NCI-H82 treated with DMSO at 0.1 percent for 48 hours (cell line): ENCODE results near the gene TECPR1.

ENCODE experiments used
- DNase-seq: peaks from one replicate; lab custom pipeline; 2025; ENCODE audit not compliant: unreplicated experiment; lab: John Stamatoyannopoulos, UW

Gene TECPR1, protein sequence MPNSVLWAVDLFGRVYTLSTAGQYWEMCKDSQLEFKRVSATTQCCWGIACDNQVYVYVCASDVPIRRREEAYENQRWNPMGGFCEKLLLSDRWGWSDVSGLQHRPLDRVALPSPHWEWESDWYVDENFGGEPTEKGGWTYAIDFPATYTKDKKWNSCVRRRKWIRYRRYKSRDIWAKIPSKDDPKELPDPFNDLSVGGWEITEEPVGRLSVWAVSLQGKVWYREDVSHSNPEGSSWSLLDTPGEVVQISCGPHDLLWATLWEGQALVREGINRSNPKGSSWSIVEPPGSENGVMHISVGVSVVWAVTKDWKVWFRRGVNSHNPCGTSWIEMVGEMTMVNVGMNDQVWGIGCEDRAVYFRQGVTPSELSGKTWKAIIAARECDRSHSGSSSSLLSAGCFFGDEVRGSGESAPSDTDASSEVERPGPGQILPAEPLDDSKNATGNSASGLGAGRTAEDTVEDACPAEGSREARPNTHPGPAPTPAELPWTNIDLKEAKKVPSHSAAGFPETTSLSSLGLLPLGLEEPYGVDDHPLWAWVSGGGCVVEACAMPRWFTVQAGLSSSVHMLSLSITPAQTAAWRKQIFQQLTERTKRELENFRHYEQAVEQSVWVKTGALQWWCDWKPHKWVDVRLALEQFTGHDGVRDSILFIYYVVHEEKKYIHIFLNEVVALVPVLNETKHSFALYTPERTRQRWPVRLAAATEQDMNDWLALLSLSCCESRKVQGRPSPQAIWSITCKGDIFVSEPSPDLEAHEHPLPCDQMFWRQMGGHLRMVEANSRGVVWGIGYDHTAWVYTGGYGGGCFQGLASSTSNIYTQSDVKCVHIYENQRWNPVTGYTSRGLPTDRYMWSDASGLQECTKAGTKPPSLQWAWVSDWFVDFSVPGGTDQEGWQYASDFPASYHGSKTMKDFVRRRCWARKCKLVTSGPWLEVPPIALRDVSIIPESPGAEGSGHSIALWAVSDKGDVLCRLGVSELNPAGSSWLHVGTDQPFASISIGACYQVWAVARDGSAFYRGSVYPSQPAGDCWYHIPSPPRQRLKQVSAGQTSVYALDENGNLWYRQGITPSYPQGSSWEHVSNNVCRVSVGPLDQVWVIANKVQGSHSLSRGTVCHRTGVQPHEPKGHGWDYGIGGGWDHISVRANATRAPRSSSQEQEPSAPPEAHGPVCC

DNA sequence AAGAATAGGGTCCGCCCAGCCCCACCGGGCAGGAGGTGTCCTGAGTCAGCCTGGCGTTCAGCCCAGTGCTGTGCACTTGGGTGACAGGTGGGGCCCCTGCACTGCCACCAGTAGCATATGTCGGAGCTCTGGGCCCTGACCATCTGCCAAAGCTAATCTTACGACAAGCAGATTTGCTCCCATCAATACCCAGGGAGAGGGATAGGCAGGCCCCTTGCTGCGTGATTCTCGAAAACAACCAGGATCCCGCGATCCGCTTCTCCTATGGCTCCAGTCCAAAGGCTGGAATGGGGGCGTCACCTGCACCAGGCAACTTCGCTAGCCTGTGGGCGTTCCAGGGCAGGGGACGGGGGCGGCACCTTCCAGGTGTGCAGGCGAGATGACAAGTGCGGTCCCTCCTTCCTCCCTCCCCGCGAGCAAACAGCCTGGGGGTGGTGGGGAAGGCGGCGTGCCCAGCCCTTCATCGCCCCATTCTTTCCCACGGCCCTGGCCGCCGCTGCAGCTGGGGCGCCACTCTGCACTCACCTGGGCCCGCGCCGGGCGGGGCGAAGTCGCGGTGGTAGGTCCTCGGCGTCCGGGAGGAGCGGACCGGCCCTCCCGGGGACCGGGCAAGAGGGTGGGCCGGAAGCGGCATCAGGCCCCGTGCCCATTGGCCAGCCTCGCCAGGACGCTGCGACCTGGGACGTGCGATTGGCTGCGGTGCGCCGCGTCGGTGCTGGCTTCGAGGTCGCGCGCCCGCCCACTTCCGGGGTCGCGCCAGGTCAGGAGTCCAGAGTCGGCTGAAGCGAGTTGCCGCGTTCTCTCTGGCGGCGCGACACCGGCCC is at the start of gene TECPR1:
TECPR1 (minus strand) TSS at position 632 of the 824 bp plus-strand sequence. CDS start 6,086 bp downstream, outside the sequence.
- DNase-seq = peak; percentile 77

DNA sequence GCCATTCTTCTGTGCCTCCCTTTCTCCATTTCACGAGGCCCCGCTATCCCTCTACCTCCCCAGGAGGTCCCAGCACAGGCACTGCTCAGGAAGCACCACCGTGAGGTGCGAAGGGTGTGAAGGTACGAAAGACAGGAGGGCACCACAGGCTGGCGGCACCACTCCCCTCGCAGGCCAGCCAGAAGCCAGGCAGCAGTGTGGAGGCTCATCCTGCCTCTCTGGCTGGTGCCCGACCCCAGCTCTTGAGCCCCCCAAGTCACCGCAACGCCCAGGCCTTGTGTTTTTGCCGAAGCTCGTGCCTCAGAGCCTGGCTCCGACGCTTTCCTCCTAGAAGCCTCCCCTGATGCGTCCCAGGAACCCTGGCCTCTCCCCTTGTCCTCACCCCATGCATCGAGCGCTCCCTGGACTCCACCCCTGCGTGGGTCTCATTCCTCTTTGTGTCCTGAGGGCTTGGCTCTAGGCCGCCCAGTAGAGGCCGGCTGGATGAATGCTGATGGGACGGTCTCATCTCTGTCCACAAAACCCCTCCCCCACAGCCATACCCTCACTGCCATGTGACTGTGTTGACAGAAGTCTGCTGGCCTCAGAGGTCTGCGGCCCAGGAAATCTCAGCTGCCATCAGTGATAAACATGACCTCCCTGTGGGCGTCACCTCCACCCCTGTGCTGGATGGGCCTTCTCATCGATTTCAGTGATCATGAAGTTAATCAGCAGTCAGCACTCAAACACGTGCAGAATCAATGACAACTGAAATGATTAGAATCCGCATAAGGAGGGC is 48.8 kb upstream of the TECPR1 start:
- no peak for DNase-seq

DNA sequence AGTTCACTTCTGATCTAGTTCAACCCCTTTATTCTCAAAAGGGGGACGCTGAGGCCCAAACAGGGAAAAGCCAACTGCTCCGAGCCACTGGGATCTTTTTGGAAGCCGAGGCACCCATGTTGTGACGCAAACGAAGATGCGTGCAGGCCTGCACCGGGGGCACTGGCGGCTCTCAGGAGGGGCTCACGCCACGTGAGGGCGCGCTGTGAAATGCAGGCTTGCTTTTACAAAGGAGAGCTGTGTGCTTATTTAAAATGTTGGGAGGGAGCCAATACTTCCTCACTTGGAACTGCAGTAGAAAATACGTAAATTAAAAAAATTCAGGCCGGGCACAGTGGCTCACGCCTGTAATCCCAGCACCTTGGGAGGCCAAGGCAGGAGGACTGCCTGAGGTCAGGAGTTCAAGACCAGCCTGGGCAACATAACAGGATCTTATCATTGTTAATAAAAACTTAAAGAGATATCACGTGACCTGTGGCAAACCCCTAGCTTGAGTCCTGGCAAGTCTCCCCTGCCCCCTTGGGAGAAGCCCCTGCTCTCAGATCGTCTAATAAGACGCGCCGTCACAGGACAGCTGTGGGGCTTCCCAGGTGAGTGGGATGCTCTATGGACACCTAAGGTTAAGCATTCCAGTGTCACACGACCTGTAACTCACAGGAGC is 45.7 kb upstream of the TECPR1 start:
- DNase-seq = no peak

DNA sequence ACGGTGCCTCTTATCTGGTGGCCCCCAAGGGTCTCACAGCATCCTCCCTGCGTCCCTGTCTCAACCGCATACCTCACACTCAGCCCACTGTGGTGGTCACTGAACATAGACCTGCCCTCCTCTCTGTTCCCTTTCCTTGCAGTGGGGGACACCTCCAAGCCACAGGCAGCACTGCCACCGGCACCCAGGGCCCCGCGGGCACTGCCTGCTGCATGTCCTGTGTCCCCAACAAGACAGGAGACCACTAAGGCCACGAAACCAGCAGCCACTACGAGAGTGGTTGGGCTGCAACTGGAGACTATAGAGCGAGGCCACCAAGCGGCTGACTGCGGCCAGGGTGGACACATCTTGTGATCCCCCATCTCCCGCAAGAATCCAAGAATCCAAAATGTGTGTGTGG is 44.8 kb upstream of the TECPR1 start:
- DNase-seq = no peak

DNA sequence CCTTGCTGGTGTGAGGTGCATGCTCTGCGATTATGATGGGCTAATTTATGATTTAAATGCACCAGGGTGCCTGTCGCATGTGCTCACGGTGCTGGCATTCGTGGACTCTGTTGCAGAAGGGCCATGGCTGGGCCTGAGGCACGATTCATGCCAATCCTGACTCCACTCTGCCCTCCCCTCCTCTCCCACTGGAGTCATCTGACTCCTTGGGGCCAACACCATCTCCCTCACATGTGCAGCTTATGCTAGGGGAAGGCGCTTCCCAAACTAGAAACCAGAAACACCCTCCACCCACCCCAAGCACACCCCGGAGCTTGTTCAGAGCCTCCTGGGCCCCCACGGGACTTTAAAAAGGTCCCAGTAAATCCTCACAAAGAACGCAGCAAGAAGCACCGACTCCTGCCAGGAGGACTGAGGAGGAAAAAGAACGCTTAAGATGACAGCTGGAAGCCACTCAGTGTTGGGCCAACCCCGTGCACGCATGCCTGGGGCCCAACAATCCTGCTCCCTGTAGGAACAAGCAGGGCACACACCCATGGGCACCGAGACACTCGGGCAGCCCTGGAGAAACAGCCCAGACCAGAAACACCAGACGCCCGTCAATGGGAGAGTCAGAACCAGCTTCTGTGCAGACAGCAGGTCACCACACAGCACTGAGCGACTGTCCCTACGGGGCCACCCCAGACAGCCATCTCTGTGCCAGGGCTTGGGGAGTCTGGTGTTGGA is 43.6 kb upstream of the TECPR1 start:
- no peak for DNase-seq

DNA sequence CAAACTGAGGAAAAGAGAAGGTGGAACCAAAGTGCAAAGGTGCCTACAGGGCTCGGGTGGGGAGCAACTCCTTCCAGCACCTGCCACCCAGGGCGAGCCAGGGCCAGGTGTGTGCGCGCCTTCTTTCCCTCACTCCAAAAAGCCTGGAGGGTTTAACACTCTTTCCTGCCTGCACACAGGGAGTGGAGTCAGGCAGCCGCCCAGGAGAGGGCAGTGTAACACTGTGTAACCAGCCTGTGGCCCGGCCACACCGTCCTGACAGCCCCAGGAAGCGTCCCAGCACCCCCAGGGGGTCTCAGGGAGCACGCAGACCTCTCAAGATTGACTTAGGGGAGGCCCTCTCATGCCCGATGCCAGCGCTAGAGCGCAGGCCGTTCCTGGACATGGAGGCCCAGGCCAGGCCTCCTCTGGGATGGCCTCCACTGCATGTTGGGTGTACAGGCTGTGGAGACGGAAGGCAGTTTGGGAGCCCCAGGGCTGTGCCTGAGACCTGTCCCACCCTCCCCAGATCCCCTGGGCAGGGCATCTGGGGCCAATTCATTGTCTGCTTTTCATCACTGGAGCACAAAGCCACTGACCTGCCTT is 42.9 kb upstream of the TECPR1 start:
- DNase-seq = peak; percentile 7

DNA sequence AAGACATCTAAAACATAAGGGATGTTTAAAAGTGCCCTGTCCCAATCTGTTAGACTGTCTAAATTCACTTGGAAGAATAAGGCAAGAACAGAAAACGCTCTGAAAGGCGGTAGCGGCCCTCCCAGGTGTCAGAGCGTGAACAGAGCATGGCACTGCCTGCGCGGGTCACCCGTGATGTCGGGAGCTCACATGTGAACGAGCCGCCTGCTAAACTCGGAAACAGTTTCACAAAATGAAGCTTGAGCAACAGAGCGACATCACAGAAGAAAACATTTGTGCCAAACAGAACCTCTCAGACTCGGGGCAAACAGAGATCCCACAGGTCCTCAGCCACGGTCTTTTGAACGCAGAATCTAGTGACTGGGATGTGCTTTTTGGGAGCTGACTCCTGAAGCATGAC is 42.3 kb upstream of the TECPR1 start:
- DNase-seq = no peak

DNA sequence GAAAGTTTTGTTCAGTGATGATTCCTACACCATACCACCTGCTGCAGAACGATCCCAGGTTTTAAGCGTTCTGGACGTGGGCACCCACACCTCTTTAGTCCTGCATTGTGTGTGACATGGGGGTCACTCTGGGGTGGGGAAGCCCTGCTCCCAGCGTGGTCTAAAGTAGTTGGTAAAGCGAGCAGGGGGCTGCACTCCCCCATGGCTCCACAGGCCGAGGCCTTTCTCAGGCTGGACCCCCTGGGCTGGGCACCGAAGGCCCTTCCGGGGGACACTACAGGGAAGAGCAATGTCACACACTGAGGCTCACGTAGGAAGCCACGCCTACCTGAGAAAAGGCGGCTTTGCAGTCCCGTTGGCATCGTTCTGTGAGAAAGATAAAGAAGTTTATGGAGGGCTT is 41.7 kb upstream of the TECPR1 start:
- DNase-seq = no peak

DNA sequence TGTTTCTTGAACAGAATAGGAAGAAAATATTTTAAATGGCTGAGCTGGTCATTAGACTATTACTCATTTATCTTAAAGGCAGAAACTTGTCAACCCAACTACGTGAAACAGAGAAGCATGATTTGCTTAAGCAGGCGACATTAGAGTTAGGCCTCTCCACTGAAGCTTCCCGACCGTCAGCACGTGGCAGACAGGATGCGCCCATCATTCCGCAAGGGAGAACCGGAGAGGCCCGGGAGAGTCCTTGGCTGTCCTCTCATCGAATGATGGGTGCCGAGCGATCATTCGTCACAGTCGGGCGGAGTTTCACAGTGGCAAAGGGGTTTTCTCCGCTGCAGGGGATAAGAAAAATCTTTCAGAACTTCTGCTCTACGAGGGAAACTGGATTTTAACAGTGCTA is 41.2 kb upstream of the TECPR1 start:
- DNase-seq = no peak

DNA sequence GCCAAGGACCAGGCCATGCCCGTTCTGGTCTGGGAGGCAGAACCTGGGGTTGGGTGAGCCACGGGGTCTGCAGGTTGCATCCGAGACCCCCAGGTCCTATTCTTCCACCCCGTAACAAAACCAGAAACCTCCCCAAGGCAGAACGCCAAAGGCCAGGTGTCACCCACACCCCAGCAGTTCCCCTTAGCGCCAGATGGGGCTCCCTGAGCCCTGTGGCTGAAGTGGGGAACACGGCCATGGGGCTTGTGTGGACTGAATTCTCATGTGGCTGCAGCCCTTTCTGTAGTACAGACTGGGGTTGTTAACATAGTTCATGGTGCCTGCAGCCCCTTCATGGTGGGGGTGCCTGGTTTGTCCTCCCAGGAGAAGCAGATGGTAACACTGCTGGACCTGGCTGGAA is 39.7 kb upstream of the TECPR1 start:
- DNase-seq = no peak

DNA sequence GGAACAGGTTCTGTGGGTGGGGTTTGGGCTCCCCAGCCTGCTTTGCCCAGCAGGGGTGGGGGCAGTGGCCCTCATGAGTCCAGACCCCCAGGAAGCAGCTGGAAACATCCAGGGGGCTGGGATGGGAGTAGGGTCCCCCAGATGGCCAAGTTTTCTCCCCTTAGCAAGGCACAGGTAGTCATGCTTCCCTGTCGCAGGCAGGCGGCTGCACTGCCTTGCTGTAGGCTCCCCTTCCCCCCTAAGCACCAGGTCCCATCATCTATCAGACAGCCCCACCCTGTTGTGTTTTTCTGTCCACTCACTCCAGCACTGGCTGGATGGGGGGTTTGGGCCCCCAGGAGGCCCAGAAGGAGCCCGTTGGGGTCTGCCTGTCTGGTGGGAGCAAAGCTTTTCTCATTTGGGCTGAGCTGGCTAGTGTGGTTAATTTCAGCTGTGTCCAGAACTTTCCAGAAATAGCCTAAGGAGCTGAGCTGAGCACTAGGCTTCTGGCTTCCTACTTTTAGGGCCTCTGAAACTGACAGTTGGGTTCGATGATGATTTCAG is 37.4 kb upstream of the TECPR1 start:
- DNase-seq = no peak

DNA sequence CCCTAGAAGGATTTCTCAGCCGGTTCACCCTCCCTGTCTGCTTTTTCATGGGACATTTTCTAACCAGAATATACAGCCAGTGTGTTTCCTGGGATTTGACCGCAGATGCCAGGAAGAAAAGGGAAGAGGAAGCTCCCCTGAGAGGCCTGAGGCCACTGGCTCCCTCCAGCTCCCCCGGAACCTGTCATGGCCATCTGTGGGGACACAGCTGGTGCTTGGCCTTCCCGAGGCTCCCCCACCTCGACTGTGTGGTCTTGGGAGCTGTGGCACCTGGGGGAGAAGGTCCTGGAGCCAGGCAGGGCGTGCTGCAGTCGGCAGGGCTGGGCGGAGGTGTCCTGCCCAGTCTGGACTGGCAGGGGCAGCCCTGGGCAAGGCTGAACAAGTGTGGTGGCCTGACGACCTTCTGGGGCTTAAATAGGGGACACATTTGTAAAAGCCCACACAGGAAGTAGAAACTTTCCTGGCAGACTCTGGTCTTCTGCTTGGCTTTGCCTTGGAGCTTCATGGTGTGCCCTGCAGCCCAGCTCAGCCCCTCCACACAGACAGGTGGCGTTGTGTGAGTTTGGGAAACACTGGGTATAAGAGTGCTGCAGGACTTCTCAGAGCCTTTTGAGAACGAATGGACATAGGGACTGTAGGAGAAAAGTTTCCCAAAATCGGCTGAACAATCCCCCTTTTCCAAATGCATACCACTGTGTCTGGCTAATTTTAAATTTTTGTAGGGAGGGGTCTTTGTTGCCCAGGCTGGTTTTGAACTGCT is 36.2 kb upstream of the TECPR1 start:
- no peak for DNase-seq

DNA sequence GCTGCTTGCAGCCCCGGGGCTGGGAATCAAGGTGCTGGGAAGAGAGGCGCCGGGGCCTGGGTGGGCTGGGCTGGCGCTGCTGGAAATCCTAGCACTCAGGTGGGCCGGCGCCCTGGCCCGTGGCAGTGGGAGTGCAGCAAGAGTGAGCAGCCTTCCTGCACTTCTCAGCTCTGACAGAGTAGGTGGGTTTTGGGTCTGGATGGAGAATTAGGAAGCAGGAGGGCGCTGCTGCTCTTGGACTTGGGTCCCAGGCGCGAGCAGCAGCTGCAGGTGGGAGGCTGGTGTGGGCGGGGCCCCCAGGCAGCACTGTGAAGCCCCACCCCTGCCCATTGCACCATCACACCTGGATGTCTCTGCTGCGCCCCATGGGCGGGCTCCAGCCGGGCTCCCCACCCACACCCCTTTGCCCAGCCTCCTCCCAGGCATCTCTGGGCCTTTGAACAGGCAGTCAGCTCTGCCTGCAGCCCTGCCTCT is 35.5 kb upstream of the TECPR1 start:
- DNase-seq = no peak

DNA sequence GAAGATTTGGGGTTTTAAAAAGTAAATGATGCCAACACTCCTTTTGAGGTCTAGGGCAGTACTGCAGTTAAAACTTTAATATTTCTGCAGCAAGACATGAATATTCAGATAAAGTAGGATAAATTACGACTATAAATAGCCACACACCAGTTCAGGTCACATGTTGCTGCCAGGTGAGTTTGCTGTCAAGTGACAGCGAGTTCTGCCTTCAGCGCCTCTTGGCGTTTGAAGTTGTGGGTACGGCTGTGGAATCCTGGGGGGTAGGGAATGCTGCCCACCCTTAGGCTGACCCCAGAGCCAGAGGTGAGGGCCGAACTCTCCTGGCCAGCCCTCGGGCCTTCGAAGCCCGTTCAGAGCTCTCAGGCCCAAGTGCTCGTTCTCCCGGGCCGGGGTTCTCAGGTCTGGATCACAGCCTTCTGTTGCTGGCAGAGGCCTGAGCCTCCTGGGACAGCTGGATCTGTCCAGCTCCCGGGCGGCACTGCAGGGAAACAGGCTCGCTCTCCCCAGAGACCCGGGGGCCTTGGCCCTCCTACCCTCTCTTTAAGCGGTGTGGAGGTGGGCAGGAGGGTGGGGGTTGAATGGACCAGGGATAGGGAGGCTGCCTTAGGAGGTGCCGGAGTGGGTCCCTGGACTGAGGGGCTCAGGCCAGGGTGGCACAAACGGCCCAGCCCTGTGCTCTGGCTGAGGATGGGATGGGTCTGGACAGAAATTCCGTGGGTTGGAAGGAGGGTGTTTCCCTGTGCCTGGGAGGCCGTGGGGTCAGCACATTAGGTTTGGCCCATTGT is 34.9 kb upstream of the TECPR1 start:
- DNase-seq = no peak

DNA sequence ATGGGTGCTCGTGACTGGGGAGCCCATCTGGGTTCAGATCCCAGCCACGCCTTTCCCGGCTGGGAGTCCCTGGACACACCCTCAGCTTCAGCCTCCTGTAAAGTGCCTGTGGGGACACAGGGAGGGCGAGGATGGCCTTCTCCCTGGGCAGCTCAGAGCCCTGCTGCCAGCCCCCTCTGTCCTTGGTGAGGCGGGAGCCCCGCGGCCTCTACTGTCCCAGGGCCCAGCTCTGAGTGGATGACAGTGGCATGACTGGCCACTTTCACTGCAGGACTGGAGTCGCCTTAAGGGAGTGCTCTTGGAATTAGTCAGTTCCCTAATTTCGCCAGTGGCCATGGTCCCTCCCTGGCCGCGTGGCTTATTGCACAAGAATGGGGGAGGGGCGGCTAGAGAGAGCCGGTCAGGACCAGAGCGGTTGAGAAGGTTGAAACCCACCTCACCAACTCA is 34.1 kb upstream of the TECPR1 start:
- DNase-seq = no peak
